ENCODE results near the gene PTK7.

DNA sequence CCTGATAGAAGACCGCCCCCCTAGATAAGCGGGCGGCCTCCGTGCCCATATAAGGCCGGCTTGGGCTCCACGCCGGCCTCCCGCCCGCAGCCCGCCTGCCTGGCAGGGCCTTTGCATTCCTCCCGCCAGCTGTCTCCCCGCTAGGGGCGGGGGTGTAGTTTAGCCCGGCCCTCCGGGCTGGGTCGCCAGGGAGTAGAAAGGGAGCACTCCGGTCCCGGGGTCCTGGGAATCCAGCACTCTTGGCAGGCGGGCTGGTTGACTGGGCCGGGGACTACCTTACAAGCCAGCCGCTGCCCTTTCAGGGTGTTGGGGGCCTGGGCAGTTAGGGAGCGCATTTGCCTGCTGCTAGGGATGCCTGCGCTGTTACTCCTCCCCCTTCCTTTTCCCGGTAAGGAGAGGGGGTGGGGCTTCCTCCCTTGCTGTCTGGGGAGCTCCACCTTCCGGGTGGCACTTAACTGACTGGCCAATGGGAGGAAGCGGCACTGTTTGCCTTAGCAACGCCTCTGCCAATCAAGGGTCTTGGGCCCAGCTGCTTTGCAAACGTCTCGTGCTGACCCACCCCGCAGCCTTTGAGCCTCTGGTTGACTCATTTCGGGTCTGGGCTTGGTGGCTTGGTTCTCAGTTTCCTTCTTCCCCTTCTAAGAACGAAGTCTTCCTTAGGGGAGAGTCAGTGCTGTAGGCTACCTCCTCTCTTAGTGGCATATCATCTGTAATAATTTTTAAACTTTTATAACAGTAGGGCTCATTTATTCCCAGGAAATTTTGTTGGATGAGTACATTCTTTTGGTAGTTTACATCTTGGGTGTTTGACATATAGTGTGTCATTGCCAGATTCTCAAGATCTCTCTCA lies 98.4 kb downstream of the PTK7 start:
- TF ChIP-seq, protein P1, sequence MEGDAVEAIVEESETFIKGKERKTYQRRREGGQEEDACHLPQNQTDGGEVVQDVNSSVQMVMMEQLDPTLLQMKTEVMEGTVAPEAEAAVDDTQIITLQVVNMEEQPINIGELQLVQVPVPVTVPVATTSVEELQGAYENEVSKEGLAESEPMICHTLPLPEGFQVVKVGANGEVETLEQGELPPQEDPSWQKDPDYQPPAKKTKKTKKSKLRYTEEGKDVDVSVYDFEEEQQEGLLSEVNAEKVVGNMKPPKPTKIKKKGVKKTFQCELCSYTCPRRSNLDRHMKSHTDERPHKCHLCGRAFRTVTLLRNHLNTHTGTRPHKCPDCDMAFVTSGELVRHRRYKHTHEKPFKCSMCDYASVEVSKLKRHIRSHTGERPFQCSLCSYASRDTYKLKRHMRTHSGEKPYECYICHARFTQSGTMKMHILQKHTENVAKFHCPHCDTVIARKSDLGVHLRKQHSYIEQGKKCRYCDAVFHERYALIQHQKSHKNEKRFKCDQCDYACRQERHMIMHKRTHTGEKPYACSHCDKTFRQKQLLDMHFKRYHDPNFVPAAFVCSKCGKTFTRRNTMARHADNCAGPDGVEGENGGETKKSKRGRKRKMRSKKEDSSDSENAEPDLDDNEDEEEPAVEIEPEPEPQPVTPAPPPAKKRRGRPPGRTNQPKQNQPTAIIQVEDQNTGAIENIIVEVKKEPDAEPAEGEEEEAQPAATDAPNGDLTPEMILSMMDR (IDR thresholded peaks at IDR 0.05), result peak in 2 of 3 donors; percentile 42 to 50
- TF ChIP-seq POLR2A (IDR thresholded peaks at IDR 0.05), result peak; percentile 50
